Stimulated activated CD4-positive, alpha-beta T cell treated with anti-CD3 and anti-CD28 coated beads, TNF-alpha, amount 100 ng/mL, for 48 hours (primary cell): ENCODE results near the gene IQSEC3.
A peak's percentile ranks its signal among the peaks of the same experiment; 100 is the strongest.
"Not testable (repeated sequence)": the region's sequence is repeated elsewhere in the genome, so short reads cannot be mapped to it uniquely, and the experiment has no call there.

Experiments used
- DNase-seq, 3 donors: peaks; one replicate each; pipeline ENCODE4 v3.0.0-alpha.2; 2020; ENCODE audit warnings: low read depth in 3 of 3

The IQSEC3 gene

GRCh38 chr12:66428-66781 is at the start of gene IQSEC3:
Gene IQSEC3 (plus strand): TSS chr12:66767. CDS start chr12:66883, 116 bp downstream.
- DNase-seq, result not testable (repeated sequence)

- not testable (repeated sequence) for DNase-seq
These were observed 48.9 kb upstream of the IQSEC3 start for GRCh38 chr12:17370-18340.

- not testable (repeated sequence) for DNase-seq
These were observed 47.6 kb upstream of the IQSEC3 start for GRCh38 chr12:18821-19567.

GRCh38 chr12:19906-20305 is 46.7 kb upstream of the IQSEC3 start:
- DNase-seq, result not testable (repeated sequence)

- DNase-seq, result no peak
These were observed 45.8 kb upstream of the IQSEC3 start for GRCh38 chr12:20757-21156.

- DNase-seq, result peak in 1 of 3 donors; percentile 36
These were observed 45.0 kb upstream of the IQSEC3 start for GRCh38 chr12:21301-22189.

- DNase-seq, result no peak
These were observed 44.4 kb upstream of the IQSEC3 start for GRCh38 chr12:22190-22529.

- no peak for DNase-seq
These were observed 43.9 kb upstream of the IQSEC3 start for GRCh38 chr12:22530-23201.

- DNase-seq, result not testable (repeated sequence)
These were observed 38.7 kb upstream of the IQSEC3 start for GRCh38 chr12:27904-28303.

GRCh38 chr12:38775-39174 is 27.8 kb upstream of the IQSEC3 start:
- not testable (repeated sequence) for DNase-seq

- DNase-seq, result not testable (repeated sequence)
These were observed 26.9 kb upstream of the IQSEC3 start for GRCh38 chr12:39555-40265.

- DNase-seq, result not testable (repeated sequence)
These were observed 22.2 kb upstream of the IQSEC3 start for GRCh38 chr12:44352-44751.

- DNase-seq, result not testable (repeated sequence)
These were observed 21.2 kb upstream of the IQSEC3 start for GRCh38 chr12:45235-45990.

- not testable (repeated sequence) for DNase-seq
These were observed 20.6 kb upstream of the IQSEC3 start for GRCh38 chr12:45991-46358.

GRCh38 chr12:46542-46941 is 20.0 kb upstream of the IQSEC3 start:
- DNase-seq, result not testable (repeated sequence)

- DNase-seq, result not testable (repeated sequence)
These were observed 18.8 kb upstream of the IQSEC3 start for GRCh38 chr12:47699-48226.

GRCh38 chr12:49149-49548 is 17.4 kb upstream of the IQSEC3 start:
- DNase-seq, result not testable (repeated sequence)

- not testable (repeated sequence) for DNase-seq
These were observed 15.5 kb upstream of the IQSEC3 start for GRCh38 chr12:51087-51486.

- not testable (repeated sequence) for DNase-seq
These were observed 14.6 kb upstream of the IQSEC3 start for GRCh38 chr12:51962-52361.
